ENCODE results near the gene ITGB8. TPM values are rescaled to one million over a fixed set of nuclear protein-coding genes. Genes with fewer than 3 reads are reported as not detected.

Gene ITGB8
- total RNA-seq, 4 donors from 2014 or later = 199 to 606 (median 388) TPM

GRCh38 chr7:20401861-20402746 is 71.4 kb downstream of the ITGB8 start:
- no peaks in the 10 kb centered on the region for H3K27me3 ChIP-seq
- peak overlapping the region in 3 of 4 donors; percentile 25 to 80 (median 73) for H3K27ac ChIP-seq
- DNase-seq (ENCODE audit: low spot score in 2 of 2) = no peak
- peaks cover 0 to 33% (median 0%) of the 10 kb centered on the region in 3 donors for H3K36me3 ChIP-seq
- 29% methylated on average over 3 of the region's 3 CpGs for WGBS, 2 donors
- peaks cover 0 to 54% (median 24%) of the 10 kb centered on the region in 4 donors for H3K4me1 ChIP-seq
- no peak for TF ChIP-seq POLR2A (IDR thresholded peaks at IDR 0.05)
- TF ChIP-seq EP300 (IDR thresholded peaks at IDR 0.05) = no peak
- TF ChIP-seq CTCF (IDR thresholded peaks at IDR 0.05) = no peak
- no peaks in the 10 kb centered on the region for H3K9me3 ChIP-seq
- H3K4me3 ChIP-seq = no peak overlapping the region

GRCh38 chr7:20402747-20403230 is 72.1 kb downstream of the ITGB8 start:
- peaks cover 0 to 26% (median 0%) of the 10 kb centered on the region in 3 donors for H3K36me3 ChIP-seq
- no peaks in the 10 kb centered on the region for H3K9me3 ChIP-seq
- TF ChIP-seq CTCF (IDR thresholded peaks at IDR 0.05) (peak; percentile 13 to 30 (median 24)), POLR2A (IDR thresholded peaks at IDR 0.05) (no peak), EP300 (IDR thresholded peaks at IDR 0.05) (no peak)
- H3K4me1 ChIP-seq = peaks cover 0 to 61% (median 29%) of the 10 kb centered on the region in 4 donors
- peak overlapping the region in 3 of 4 donors; percentile 2 to 80 (median 73) for H3K27ac ChIP-seq
- no peak for DNase-seq (ENCODE audit: low spot score in 2 of 2)
- no peaks in the 10 kb centered on the region for H3K27me3 ChIP-seq
- H3K4me3 ChIP-seq = no peak overlapping the region
- 56 to 60% methylated on average over 4 of the region's 4 CpGs for WGBS, 2 donors

GRCh38 chr7:20403331-20403730 is 72.6 kb downstream of the ITGB8 start:
- peak; percentile 51 to 56 for DNase-seq (ENCODE audit: low spot score in 2 of 2)
- Histone ChIP-seq H3K36me3 (peaks cover 0 to 21% (median 0%) of the 10 kb centered on the region in 3 donors), H3K27me3 (no peaks in the 10 kb centered on the region), H3K4me1 (peaks cover 0 to 67% (median 31%) of the 10 kb centered on the region in 4 donors), H3K4me3 (no peak overlapping the region), H3K27ac (peak overlapping the region in 3 of 4 donors; percentile 2 to 80 (median 73)), H3K9me3 (no peaks in the 10 kb centered on the region)
- 35 to 44% methylated on average over 3 of the region's 3 CpGs for WGBS, 2 donors
- TF ChIP-seq POLR2A (IDR thresholded peaks at IDR 0.05) = no peak
- TF ChIP-seq CTCF (IDR thresholded peaks at IDR 0.05) = no peak
- peak in 1 of 2 donors; percentile 8 for TF ChIP-seq EP300 (IDR thresholded peaks at IDR 0.05)

- DNase-seq (ENCODE audit: low spot score in 2 of 2) = no peak
- Histone ChIP-seq H3K4me3 (no peak overlapping the region), H3K4me1 (peaks cover 0 to 76% (median 34%) of the 10 kb centered on the region in 4 donors), H3K9me3 (no peaks in the 10 kb centered on the region), H3K36me3 (peaks cover 0 to 23% (median 0%) of the 10 kb centered on the region in 3 donors), H3K27ac (peak overlapping the region in 2 of 4 donors; percentile 73 to 80), H3K27me3 (no peaks in the 10 kb centered on the region)
- WGBS, 2 donors = 93 to 94% methylated on average over 6 of the region's 6 CpGs
- TF ChIP-seq POLR2A (IDR thresholded peaks at IDR 0.05) = no peak
- TF ChIP-seq CTCF (IDR thresholded peaks at IDR 0.05) = no peak
- TF ChIP-seq EP300 (IDR thresholded peaks at IDR 0.05) = no peak
Observed at GRCh38 chr7:20404320-20404719, 73.6 kb downstream of the ITGB8 start.

Data from tibial nerve (tissue), 4 donors.